Stimulated activated memory B cell treated with anti-CD40 and anti-IgM and Interleukin-4, amounts not matched to agents 10 μg/mL and 1 μg/mL and 100 μg/mL, for 72 hours (primary cell): ENCODE measurements around the gene RANGRF.
A peak's percentile ranks its signal among the peaks of the same experiment; 100 is the strongest.

ENCODE experiments used
- ATAC-seq: fragments of 150-1000 bp; cut with Tn5 transposase; 2 replicates; pipeline ENCODE4 v1.10.0; 2021
- H3K27ac Mint-ChIP-seq: one replicate; pipeline ENCODE4 v1.8.0; 2022; ENCODE audit warnings: mild to moderate bottlenecking, mixed read lengths
- H3K27me3 Mint-ChIP-seq: one replicate; pipeline ENCODE4 v1.8.0; 2022; ENCODE audit warnings: mixed read lengths
- H3K36me3 Mint-ChIP-seq: one replicate; pipeline ENCODE4 v1.8.0; 2022; ENCODE audit warnings: mixed read lengths
- H3K4me1 Mint-ChIP-seq: one replicate; pipeline ENCODE4 v1.8.0; 2022; ENCODE audit warnings: mixed read lengths
- H3K4me3 Mint-ChIP-seq: one replicate; pipeline ENCODE4 v1.8.0; 2022; ENCODE audit warnings: mild to moderate bottlenecking, moderate library complexity, mixed read lengths
- H3K9me3 Mint-ChIP-seq: one replicate; pipeline ENCODE4 v1.8.0; 2022; ENCODE audit warnings: mixed read lengths

The RANGRF gene

GRCh38 chr17:8266648-8267479, 21.6 kb upstream of the RANGRF start:
- Mint-ChIP-seq H3K9me3 (no peaks in the 10 kb centered on the region), H3K27ac (no peak overlapping the region), H3K4me1 (no peaks in the 10 kb centered on the region), H3K27me3 (no peaks in the 10 kb centered on the region), H3K36me3 (peaks cover 84% of the 10 kb centered on the region), H3K4me3 (no peak overlapping the region)
- ATAC-seq, result no peak

GRCh38 chr17:8267480-8268147, 20.9 kb upstream of the RANGRF start:
- Mint-ChIP-seq H3K36me3 (peaks cover 82% of the 10 kb centered on the region), H3K4me3 (no peak overlapping the region), H3K9me3 (no peaks in the 10 kb centered on the region), H3K27me3 (no peaks in the 10 kb centered on the region), H3K27ac (no peak overlapping the region), H3K4me1 (no peaks in the 10 kb centered on the region)
- ATAC-seq, result no peak

GRCh38 chr17:8268550-8269298, 19.7 kb upstream of the RANGRF start:
- no peak overlapping the region for H3K4me3 Mint-ChIP-seq
- H3K27me3 Mint-ChIP-seq, result no peaks in the 10 kb centered on the region
- no peaks in the 10 kb centered on the region for H3K9me3 Mint-ChIP-seq
- peaks cover 78% of the 10 kb centered on the region for H3K36me3 Mint-ChIP-seq
- ATAC-seq, result no peak
- H3K4me1 Mint-ChIP-seq, result no peaks in the 10 kb centered on the region
- no peak overlapping the region for H3K27ac Mint-ChIP-seq

GRCh38 chr17:8272421-8272820, 16.0 kb upstream of the RANGRF start:
- ATAC-seq, result no peak
- Mint-ChIP-seq H3K36me3 (peaks cover 44% of the 10 kb centered on the region), H3K4me1 (no peaks in the 10 kb centered on the region), H3K27ac (no peak overlapping the region), H3K4me3 (no peak overlapping the region), H3K27me3 (no peaks in the 10 kb centered on the region), H3K9me3 (no peaks in the 10 kb centered on the region)

GRCh38 chr17:8273884-8274444, 14.5 kb upstream of the RANGRF start:
- Mint-ChIP-seq H3K27ac (no peak overlapping the region), H3K4me3 (no peak overlapping the region)

GRCh38 chr17:8274816-8275215, 13.7 kb upstream of the RANGRF start:
- Mint-ChIP-seq H3K27ac (no peak overlapping the region), H3K4me3 (no peak overlapping the region), H3K9me3 (no peaks in the 10 kb centered on the region), H3K36me3 (peaks cover 29% of the 10 kb centered on the region), H3K27me3 (no peaks in the 10 kb centered on the region), H3K4me1 (no peaks in the 10 kb centered on the region)
- no peak for ATAC-seq

More at GRCh38 chr17:8273884-8274444, 14.5 kb upstream of the RANGRF start:
- ATAC-seq, result no peak
- peaks cover 36% of the 10 kb centered on the region for H3K36me3 Mint-ChIP-seq
- H3K27me3 Mint-ChIP-seq, result no peaks in the 10 kb centered on the region
- H3K9me3 Mint-ChIP-seq, result no peaks in the 10 kb centered on the region
- no peaks in the 10 kb centered on the region for H3K4me1 Mint-ChIP-seq

GRCh38 chr17:8275421-8276290, 12.8 kb upstream of the RANGRF start:
- ATAC-seq, result no peak
- H3K4me3 Mint-ChIP-seq, result no peak overlapping the region
- H3K27ac Mint-ChIP-seq, result no peak overlapping the region
- H3K4me1 Mint-ChIP-seq, result no peaks in the 10 kb centered on the region
- H3K27me3 Mint-ChIP-seq, result no peaks in the 10 kb centered on the region
- H3K36me3 Mint-ChIP-seq, result peaks cover 21% of the 10 kb centered on the region
- no peaks in the 10 kb centered on the region for H3K9me3 Mint-ChIP-seq

GRCh38 chr17:8277317-8277716, 11.2 kb upstream of the RANGRF start:
- Mint-ChIP-seq H3K27me3 (no peaks in the 10 kb centered on the region), H3K4me3 (no peak overlapping the region), H3K9me3 (no peaks in the 10 kb centered on the region), H3K36me3 (peaks cover 10% of the 10 kb centered on the region), H3K27ac (no peak overlapping the region), H3K4me1 (no peaks in the 10 kb centered on the region)
- no peak for ATAC-seq

- ATAC-seq, result no peak
- Mint-ChIP-seq H3K9me3 (no peaks in the 10 kb centered on the region), H3K4me1 (peaks cover 15% of the 10 kb centered on the region), H3K27me3 (no peaks in the 10 kb centered on the region), H3K27ac (no peak overlapping the region), H3K36me3 (no peaks in the 10 kb centered on the region), H3K4me3 (no peak overlapping the region)
These were observed 6.1 kb upstream of the RANGRF start for GRCh38 chr17:8282345-8282744.

GRCh38 chr17:8283356-8283755, 5.1 kb upstream of the RANGRF start:
- no peaks in the 10 kb centered on the region for H3K36me3 Mint-ChIP-seq
- no peaks in the 10 kb centered on the region for H3K27me3 Mint-ChIP-seq
- no peak overlapping the region for H3K27ac Mint-ChIP-seq
- H3K9me3 Mint-ChIP-seq, result no peaks in the 10 kb centered on the region
- ATAC-seq, result no peak
- peaks cover 21% of the 10 kb centered on the region for H3K4me1 Mint-ChIP-seq
- no peak overlapping the region for H3K4me3 Mint-ChIP-seq

GRCh38 chr17:8284126-8284525, 4.3 kb upstream of the RANGRF start:
- no peak for ATAC-seq
- Mint-ChIP-seq H3K27ac (no peak overlapping the region), H3K9me3 (no peaks in the 10 kb centered on the region), H3K27me3 (no peaks in the 10 kb centered on the region), H3K36me3 (no peaks in the 10 kb centered on the region), H3K4me3 (no peak overlapping the region), H3K4me1 (peaks cover 24% of the 10 kb centered on the region)

- ATAC-seq, result no peak
- Mint-ChIP-seq H3K4me1 (peaks cover 38% of the 10 kb centered on the region), H3K36me3 (peaks cover 9% of the 10 kb centered on the region), H3K27ac (no peak overlapping the region), H3K9me3 (no peaks in the 10 kb centered on the region), H3K27me3 (no peaks in the 10 kb centered on the region), H3K4me3 (no peak overlapping the region)
These were observed 2.9 kb upstream of the RANGRF start for GRCh38 chr17:8285270-8286181.

- Mint-ChIP-seq H3K9me3 (no peaks in the 10 kb centered on the region), H3K4me3 (peak overlapping the region; percentile 90), H3K36me3 (peaks cover 11% of the 10 kb centered on the region), H3K4me1 (peaks cover 47% of the 10 kb centered on the region), H3K27me3 (no peaks in the 10 kb centered on the region), H3K27ac (peak overlapping the region; percentile 98)
- no peak for ATAC-seq
These were observed 677 bp upstream of the RANGRF start for GRCh38 chr17:8287651-8288335.
